H1 (cell line): Measurements from ENCODE around the gene RAD18. TPM values are rescaled to one million over a fixed set of nuclear protein-coding genes. Genes with fewer than 3 reads are reported as not detected.

Source experiments
- CTCF ChIA-PET: fragments of 300-600 bp; sonication (Branson Sonifier 250); formaldehyde crosslinking; loops from one replicate; lab custom pipeline; 2021; ENCODE audit not compliant: partially characterized antibody; lab: Charles Lee
- POLR2A ChIA-PET: fragments of 300-600 bp; sonication (Branson Sonifier 250); formaldehyde crosslinking; loops from one replicate; lab custom pipeline; 2021; ENCODE audit warnings: inconsistent platforms; ENCODE audit not compliant: partially characterized antibody; lab: Charles Lee
- DNase-seq, 2 experiments: peaks; one replicate each; pipeline versions ENCODE4 v3.0.0 to v3.0.0-alpha.2; 2010 to 2022; ENCODE audit warnings: low spot score in 2 of 2, low read depth in 1 of 2, mixed read lengths in 1 of 2
- FAIRE-seq: peaks from 2 replicates; lab custom pipeline; 2011; peaks lifted over from hg19 to GRCh38; lab: Jason Lieb, UNC
- H2AFZ ChIP-seq: 2 replicates; pipeline ENCODE4 v1.8.1; 2012; ENCODE audit warnings: low read length, inconsistent platforms
- H2AK5ac ChIP-seq: 2 replicates; pipeline ENCODE4 v1.6.1; 2013; ENCODE audit warnings: low read depth, low read length
- H2BK120ac ChIP-seq: replicated peaks from 2 replicates; pipeline ENCODE3; 2013; ENCODE audit warnings: low read depth, low read length, inconsistent platforms
- H2BK12ac ChIP-seq: 2 replicates; pipeline ENCODE4 v1.6.1; 2013; ENCODE audit warnings: low read depth, low read length
- H2BK15ac ChIP-seq: 2 replicates; pipeline ENCODE4 v1.6.1; 2013; ENCODE audit warnings: low read length
- H2BK20ac ChIP-seq: 2 replicates; pipeline ENCODE4 v1.6.1; 2013; ENCODE audit warnings: low read length
- H2BK5ac ChIP-seq: 2 replicates; pipeline ENCODE4 v1.6.1; 2013; ENCODE audit warnings: low read depth, low read length
- H3K14ac ChIP-seq: 2 replicates; pipeline ENCODE4 v1.6.1; 2013; ENCODE audit warnings: inconsistent platforms; ENCODE audit not compliant: insufficient read length
- H3K18ac ChIP-seq: 2 replicates; pipeline ENCODE4 v1.6.1; 2013; ENCODE audit warnings: low read length; ENCODE audit errors: extremely low read depth
- H3K23ac ChIP-seq: 2 replicates; pipeline ENCODE4 v1.6.1; 2013; ENCODE audit warnings: inconsistent platforms; ENCODE audit not compliant: insufficient read length
- H3K23me2 ChIP-seq: 2 replicates; pipeline ENCODE4 v1.6.1; 2013; ENCODE audit warnings: low read depth, low read length
- H3K27ac ChIP-seq: 2 replicates; pipeline ENCODE4 v1.6.1; 2011; ENCODE audit warnings: low read depth, low read length, inconsistent platforms
- H3K27me3 ChIP-seq, 4 experiments: replicated peaks in 1 of 4; 1 replicate in 1 of 4; 2 replicates in 3 of 4; pipeline versions ENCODE4 v1.6.1 to v1.8.1; 2011 to 2013; ENCODE audit warnings: low read length in 3 of 4, mild to moderate bottlenecking in 3 of 4, inconsistent platforms in 2 of 4, mixed read lengths in 2 of 4, moderate library complexity in 1 of 4; ENCODE audit not compliant: control insufficient read depth in 3 of 4, insufficient read depth in 3 of 4; ENCODE audit errors: extremely low read depth in 1 of 4
- H3K36me3 ChIP-seq, 4 experiments: 2 replicates each; pipeline versions ENCODE4 v1.6.1 to v1.8.1; 2011 to 2013; ENCODE audit warnings: mild to moderate bottlenecking in 4 of 4, low read length in 3 of 4, moderate library complexity in 2 of 4, control low read depth in 1 of 4, inconsistent platforms in 1 of 4; ENCODE audit not compliant: insufficient read depth in 4 of 4, control insufficient read depth in 2 of 4
- H3K4ac ChIP-seq: replicated peaks from 2 replicates; pipeline ENCODE3; 2013; ENCODE audit warnings: low read length, low read depth, mixed read lengths, inconsistent platforms; ENCODE audit not compliant: insufficient read length
- H3K4me1 ChIP-seq, 4 experiments: replicated peaks in 1 of 4; 1 replicate in 1 of 4; 2 replicates in 3 of 4; pipeline versions ENCODE4 v1.6.1 to v1.8.1; 2011 to 2013; ENCODE audit warnings: low read length in 3 of 4, inconsistent platforms in 2 of 4, mixed read lengths in 1 of 4; ENCODE audit not compliant: insufficient read depth in 4 of 4, control insufficient read depth in 3 of 4
- H3K4me2 ChIP-seq, 2 experiments: 2 replicates each; pipeline versions ENCODE4 v1.6.1 to v1.8.1; 2011 to 2013; ENCODE audit warnings: low read depth in 2 of 2, low read length in 2 of 2, control low read depth in 1 of 2, inconsistent platforms in 1 of 2, mild to moderate bottlenecking in 1 of 2; ENCODE audit not compliant: insufficient read depth in 1 of 2
- H3K4me3 ChIP-seq, 4 experiments: fragments of 200-600, 300-600 bp in 1 of 4; sonication (generic), shearing (Covaris generic), sonication (Bioruptor Twin) in 1 of 4; 2 replicates each; pipeline versions ENCODE4 v1.5.1 to v1.8.1; 2011 to 2016; ENCODE audit warnings: low read length in 4 of 4, low read depth in 3 of 4, control low read depth in 2 of 4, inconsistent platforms in 2 of 4, mild to moderate bottlenecking in 2 of 4, mixed read lengths in 1 of 4, moderate library complexity in 1 of 4; ENCODE audit not compliant: insufficient read depth in 2 of 4; ENCODE audit errors: extremely low read depth in 1 of 4
- H3K56ac ChIP-seq: replicated peaks from 2 replicates; pipeline ENCODE3; 2013; ENCODE audit warnings: low read depth, mild to moderate bottlenecking, mixed read lengths, low read length, inconsistent platforms; ENCODE audit not compliant: insufficient read length
- H3K79me1 ChIP-seq: 2 replicates; pipeline ENCODE4 v1.6.1; 2013; ENCODE audit warnings: low read depth, low read length, control low read depth
- H3K79me2 ChIP-seq, 2 experiments: 2 replicates each; pipeline versions ENCODE4 v1.6.1 to v1.8.1; 2012 to 2013; ENCODE audit warnings: low read length in 2 of 2, mild to moderate bottlenecking in 2 of 2, inconsistent platforms in 1 of 2; ENCODE audit not compliant: insufficient read depth in 2 of 2, control insufficient read depth in 1 of 2
- H3K9ac ChIP-seq, 4 experiments: replicated peaks in 1 of 4; 1 replicate in 1 of 4; 2 replicates in 3 of 4; pipeline versions ENCODE4 v1.6.1 to v1.8.1; 2011 to 2013; ENCODE audit warnings: low read depth in 3 of 4, low read length in 3 of 4, control low read depth in 2 of 4, mild to moderate bottlenecking in 2 of 4, moderate library complexity in 2 of 4, inconsistent platforms in 1 of 4; ENCODE audit errors: extremely low read depth in 1 of 4
- H3K9me3 ChIP-seq, 2 experiments: 2 replicates each; pipeline versions ENCODE4 v1.6.1 to v1.8.1; 2012 to 2013; ENCODE audit warnings: mild to moderate bottlenecking in 2 of 2, moderate library complexity in 2 of 2, control low read depth in 1 of 2, inconsistent platforms in 1 of 2, low read depth in 1 of 2, low read length in 1 of 2, mixed read lengths in 1 of 2; ENCODE audit not compliant: insufficient read depth in 2 of 2
- H4K20me1 ChIP-seq, 2 experiments: replicated peaks in 1 of 2; 2 replicates each; pipeline versions ENCODE3 to v1.8.1; 2011 to 2013; ENCODE audit warnings: inconsistent platforms in 2 of 2, low read length in 2 of 2, mild to moderate bottlenecking in 1 of 2; ENCODE audit not compliant: insufficient read depth in 2 of 2, control insufficient read depth in 1 of 2
- H4K5ac ChIP-seq: 2 replicates; pipeline ENCODE4 v1.6.1; 2013; ENCODE audit warnings: low read length, low read depth, mixed read lengths, inconsistent platforms; ENCODE audit not compliant: insufficient read length
- H4K8ac ChIP-seq: 2 replicates; pipeline ENCODE4 v1.8.0; 2013; ENCODE audit warnings: mild to moderate bottlenecking, moderate library complexity, low read length, inconsistent platforms; ENCODE audit not compliant: insufficient read depth; ENCODE audit errors: extremely low read depth
- H4K91ac ChIP-seq: replicated peaks from 2 replicates; pipeline ENCODE3; 2013; ENCODE audit warnings: low read length, mixed read lengths, inconsistent platforms; ENCODE audit not compliant: insufficient read length
- ASH2L ChIP-seq: fragments of 200-600, 300-600 bp; sonication (generic); IDR thresholded peaks from one replicate; pipeline ENCODE4 v1.7.1; 2017; ENCODE audit warnings: low read length
- RAD21 ChIP-seq, 2 experiments: IDR thresholded peaks in 1 of 2; conservative IDR thresholded peaks in 1 of 2; 2 replicates each; pipeline ENCODE4 v1.6.1; 2011; ENCODE audit warnings: low read depth in 2 of 2, low read length in 2 of 2, improper control_type of control experiment in 1 of 2, inconsistent platforms in 1 of 2, mild to moderate bottlenecking in 1 of 2, moderate library complexity in 1 of 2
- SRF ChIP-seq: IDR thresholded peaks from 2 replicates; pipeline ENCODE4 v1.6.1; 2011; ENCODE audit warnings: mild to moderate bottlenecking, low read depth, low read length, moderate library complexity
- WGBS, 2 experiments: shearing (Covaris generic) in 1 of 2; methylation state at CpG; one replicate each; pipeline versions ENCODE4 v1.1.6 to v1.1.7; 2013 to 2015; ENCODE audit warnings: low lambda C conversion rate in 2 of 2, mixed read lengths in 2 of 2, inconsistent platforms in 1 of 2, low coverage in 1 of 2, missing lambda C conversion rate in 1 of 2; ENCODE audit not compliant: insufficient replicate concordance in 2 of 2, insufficient coverage in 1 of 2, insufficient read length in 1 of 2; ENCODE audit errors: extremely low coverage in 1 of 2, missing lambda C conversion rate in 1 of 2; 5-methylcytosine and 5-hydroxymethylcytosine counted together
- polyA plus RNA-seq, 7 experiments: library from polyadenylated mRNA; depleted of rRNA in 3 of 7; stranded (reverse) in 5 of 7; unstranded in 2 of 7; fragments of >200 nt in 5 of 7; fragments of 200-250 nt in 2 of 7; gene quantifications; 1 replicate in 5 of 7; 2 replicates in 1 of 7; 4 replicates in 1 of 7; pipeline versions ENCODE4 v1.2.1 to v1.2.3, GENCODE V29; 2011 to 2013; ENCODE audit warnings: missing spikeins in 2 of 7, mixed read lengths in 2 of 7
- total RNA-seq: library from RNA; stranded (reverse); fragmentation: NEBNext Ultra II Directional; extraction: Animal tissue kit (Norgen Biotek cat#: 25700); gene quantifications from 2 replicates; pipeline ENCODE4 v1.2.1, GENCODE V29; 2021
- TF ChIP-seq, protein P1 (sequence below): IDR thresholded peaks from 2 replicates; pipeline ENCODE4 v1.6.1; 2011; ENCODE audit warnings: low read depth, mild to moderate bottlenecking, low read length; ENCODE audit not compliant: insufficient read depth
- TF ChIP-seq, protein P2 (sequence below): IDR thresholded peaks from 2 replicates; pipeline ENCODE4 v1.6.1; 2012; ENCODE audit warnings: inconsistent platforms

Gene RAD18
- total and polyA plus RNA-seq, 2 of the 8 experiments (the other 6 are each of a cell fraction or from before 2014, with no cell fraction given): 13.0 to 23.2 TPM

DNA sequence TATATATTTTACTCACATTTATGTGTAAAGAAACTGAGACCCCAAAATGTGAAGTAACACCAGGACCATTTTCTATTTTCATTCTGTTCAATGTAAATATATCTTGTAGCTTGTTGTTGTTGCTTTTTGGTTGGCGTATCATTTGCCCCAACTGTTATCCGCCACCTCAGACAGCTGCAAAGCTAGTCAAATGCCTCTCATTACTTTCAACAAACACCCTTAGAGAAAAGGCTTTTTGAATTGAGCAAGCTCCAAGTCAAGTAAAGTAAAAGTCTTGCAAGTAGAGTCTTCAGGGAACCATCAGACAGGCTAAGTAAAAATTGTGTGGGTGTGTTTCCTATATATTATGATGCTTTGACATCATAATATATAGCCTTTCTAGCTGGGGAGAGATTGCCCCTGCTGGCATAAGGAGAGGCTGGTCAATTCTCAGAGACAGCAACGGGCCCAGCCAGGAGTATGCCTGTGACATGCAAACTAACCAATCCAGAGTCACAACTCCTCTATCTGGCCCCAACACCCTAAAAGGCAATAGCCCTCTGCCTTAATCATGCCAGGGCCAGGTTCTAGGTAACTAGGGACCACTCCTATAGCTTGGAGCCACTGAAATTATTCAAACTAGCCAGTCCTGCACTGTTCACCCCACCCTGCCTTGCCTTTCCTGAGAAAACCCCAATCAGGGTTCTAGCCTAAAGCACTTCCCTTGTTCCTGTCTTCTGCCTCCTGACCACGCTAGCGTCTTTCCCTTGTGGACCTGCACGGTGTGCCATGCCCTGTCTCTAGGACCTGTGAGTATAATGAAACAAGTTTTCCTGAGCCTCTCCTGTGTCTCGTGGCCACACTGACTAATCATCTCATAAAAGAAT, 75.6 kb downstream of the RAD18 start:
- Histone ChIP-seq H2BK5ac (no peak overlapping the region), H3K79me2 (no peaks in the 10 kb centered on the region), H2AK5ac (no peak overlapping the region), H2AFZ (no peak overlapping the region), H3K4ac (no peak overlapping the region), H3K4me1 (peaks cover 0 to 2% (median under 1%) of the 10 kb centered on the region in 4 experiments; a peak in 2 of 7 replicates), H4K8ac (no peak overlapping the region), H3K79me1 (no peaks in the 10 kb centered on the region), H3K27ac (no peak overlapping the region), H3K9ac (no peak overlapping the region), H3K9me3 (no peaks in the 10 kb centered on the region), H2BK12ac (no peak overlapping the region), H3K56ac (no peak overlapping the region), H3K18ac (no peak overlapping the region), H4K5ac (no peak overlapping the region), H3K4me3 (no peak overlapping the region), H2BK20ac (no peak overlapping the region), H4K91ac (no peak overlapping the region), H3K14ac (no peak overlapping the region), H3K4me2 (no peak overlapping the region), H2BK15ac (no peak overlapping the region), H3K36me3 (peaks cover 0 to 8% (median 4%) of the 10 kb centered on the region in 4 experiments; a peak in 3 of 8 replicates), H4K20me1 (peaks cover 0 to 2% of the 10 kb centered on the region in 2 experiments), H3K27me3 (no peaks in the 10 kb centered on the region), H3K23me2 (no peaks in the 10 kb centered on the region), H3K23ac (no peak overlapping the region), H2BK120ac (no peak overlapping the region)
- POLR2A ChIA-PET: no interaction called here
- 79% methylated on average over 7 of the region's 7 CpGs; no CpG with 5 or more reads in 1 of the 2 experiments for WGBS, 2 experiments
- TF ChIP-seq, protein P1, sequence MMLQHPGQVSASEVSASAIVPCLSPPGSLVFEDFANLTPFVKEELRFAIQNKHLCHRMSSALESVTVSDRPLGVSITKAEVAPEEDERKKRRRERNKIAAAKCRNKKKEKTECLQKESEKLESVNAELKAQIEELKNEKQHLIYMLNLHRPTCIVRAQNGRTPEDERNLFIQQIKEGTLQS: no peak
- TF ChIP-seq, protein P2, sequence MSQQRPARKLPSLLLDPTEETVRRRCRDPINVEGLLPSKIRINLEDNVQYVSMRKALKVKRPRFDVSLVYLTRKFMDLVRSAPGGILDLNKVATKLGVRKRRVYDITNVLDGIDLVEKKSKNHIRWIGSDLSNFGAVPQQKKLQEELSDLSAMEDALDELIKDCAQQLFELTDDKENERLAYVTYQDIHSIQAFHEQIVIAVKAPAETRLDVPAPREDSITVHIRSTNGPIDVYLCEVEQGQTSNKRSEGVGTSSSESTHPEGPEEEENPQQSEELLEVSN: no peak
- TF ChIP-seq SRF (peak; percentile 35; the same call in 1 of the 2 replicates), ASH2L (no peak), RAD21 (IDR thresholded peaks at IDR 0.05 in 1 of 2, conservative IDR thresholded peaks at IDR 0.05 in 1 of 2; ENCODE audit: low read depth in 2 of 2, low read length in 2 of 2) (0 out of 4 replicates have a peak, but pooled peaks of 1 of the 2 experiments have one; percentile 3)
- CTCF ChIA-PET: interaction anchor here (0.6 to 1.3 kb wide), 4 partner anchors 37 to 1528 kb away, joined by 3 read pairs; no protein-coding TSS in a partner anchor
- DNase-seq: no peak
- FAIRE-seq: no peak
